ENCODE data around the gene SLC15A4.
A peak's percentile ranks its signal among the peaks of the same experiment; 100 is the strongest.

The SLC15A4 gene

DNA sequence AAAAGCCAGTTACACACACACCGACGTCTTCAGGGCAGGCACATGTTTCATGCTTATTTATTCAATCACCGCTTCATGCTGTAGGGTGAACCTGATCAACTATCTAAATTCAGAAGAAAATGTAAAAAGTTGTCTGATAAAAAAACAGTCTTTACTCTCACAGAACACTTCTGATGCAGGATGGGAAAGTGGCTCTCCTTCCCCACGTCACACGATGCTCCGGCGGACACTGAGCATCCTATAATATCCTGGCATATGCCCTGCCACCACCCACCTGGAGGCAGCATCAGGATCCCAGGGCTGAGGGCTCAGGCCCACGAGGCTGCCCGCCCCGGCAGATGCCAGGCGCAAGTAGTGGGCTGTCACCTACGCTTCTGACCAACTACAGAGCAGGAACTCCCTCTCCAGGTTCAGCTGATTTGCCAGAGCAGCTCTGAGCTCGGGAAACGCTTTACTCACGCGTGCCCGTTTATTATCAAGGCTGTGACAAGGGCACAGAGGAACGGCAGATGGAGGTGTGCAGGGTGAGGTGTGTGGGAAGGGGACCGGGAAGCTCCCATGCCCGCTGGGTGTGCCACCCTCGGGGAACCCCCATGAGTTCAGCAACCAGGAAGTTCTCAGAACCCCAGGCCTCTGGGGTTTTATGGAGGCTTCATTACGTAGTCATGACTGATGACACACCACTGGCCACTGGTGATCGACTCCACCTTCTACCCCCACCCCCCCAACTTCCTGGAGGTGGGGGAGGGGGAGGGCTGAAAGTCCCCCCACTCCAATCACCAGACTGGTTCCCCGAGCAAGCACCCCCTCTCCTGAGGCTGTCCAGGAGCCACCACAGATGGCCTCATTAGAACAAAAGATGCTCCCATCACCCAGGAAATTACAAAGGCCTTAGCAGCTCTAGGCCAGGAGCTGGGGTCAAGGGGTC lies 32.1 kb downstream of the SLC15A4 start:
- DNase-seq = peak; percentile 41

DNA sequence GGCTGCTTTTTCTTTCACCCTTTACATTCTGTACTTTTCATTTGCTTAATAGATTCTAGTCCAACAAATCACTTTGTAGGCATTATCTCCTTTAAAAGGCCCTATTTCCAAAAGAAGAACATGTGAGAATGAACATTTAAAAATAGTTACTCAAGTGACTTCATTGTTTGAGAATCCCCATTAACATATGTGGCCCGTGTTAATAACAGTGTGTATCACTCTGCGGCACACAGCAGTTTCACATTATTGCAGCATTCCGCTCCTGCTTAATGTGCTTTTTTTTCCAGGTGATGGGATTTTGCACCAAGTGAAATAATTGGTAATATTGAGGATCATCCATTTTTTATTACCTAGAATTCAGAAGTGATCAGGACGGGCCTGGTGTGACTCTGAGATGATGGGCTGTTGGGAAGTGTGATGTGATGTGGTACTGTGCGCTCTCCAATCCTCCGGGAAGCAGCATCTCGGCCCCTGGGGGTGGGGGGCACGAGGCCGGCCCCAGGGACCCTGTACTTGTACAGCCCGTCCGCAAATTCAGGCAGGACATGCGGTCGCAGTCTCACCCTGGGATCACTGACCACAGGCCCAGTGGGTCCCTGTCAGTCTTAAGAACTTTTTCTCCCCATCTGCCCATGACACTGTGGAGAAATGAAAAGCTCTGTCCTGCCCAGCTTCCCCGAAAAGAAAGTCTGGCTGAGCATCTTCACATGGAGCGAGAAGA lies 32.9 kb downstream of the SLC15A4 start:
- DNase-seq = no peak

DNA sequence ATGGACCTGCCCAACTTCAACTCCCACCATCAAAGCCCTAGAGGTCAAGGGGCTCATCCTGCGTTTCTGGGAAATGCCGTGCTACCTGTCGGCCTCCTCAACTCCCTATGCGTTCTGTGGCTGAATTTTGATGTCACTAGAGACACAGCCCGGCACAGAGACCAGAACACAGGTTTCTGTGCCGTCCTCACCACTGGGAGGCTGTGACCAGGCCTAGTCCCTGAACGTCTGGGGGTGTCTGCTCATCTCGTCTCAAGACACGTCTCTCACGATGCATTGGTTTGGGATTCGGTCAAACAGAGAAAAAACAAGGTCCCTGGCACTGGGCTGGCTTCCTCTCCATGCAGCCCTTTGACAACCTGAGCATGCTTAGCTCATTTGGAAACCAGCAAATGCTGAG lies 33.5 kb downstream of the SLC15A4 start:
- DNase-seq = no peak

DNA sequence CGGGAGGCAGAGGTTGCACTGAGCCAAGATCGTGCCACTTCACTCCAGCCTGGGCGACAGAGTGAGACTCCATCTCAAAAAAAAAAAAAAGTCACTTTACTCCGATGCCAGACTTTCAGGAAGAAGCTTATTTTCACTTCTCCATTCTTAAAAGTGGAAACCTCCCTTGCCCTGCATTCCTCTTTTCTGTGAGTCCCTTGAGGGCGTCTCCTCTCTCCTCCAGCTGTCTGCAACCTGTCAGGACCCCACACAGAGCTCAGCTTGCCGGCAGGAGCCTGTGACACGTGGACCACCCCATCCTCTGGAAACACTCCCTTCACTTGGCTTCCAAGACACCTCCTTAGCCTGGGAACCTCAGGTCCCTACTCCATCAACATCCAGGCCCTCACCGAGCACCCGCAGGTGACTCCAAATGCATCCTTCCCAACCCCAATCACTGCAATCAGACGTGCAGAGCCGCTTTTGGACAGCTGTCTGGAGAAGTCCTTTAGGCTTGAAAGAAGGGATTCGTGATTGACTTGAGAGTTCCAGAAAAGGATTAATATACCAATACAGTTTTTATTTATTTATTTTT lies 34.3 kb downstream of the SLC15A4 start:
- no peak for DNase-seq

DNA sequence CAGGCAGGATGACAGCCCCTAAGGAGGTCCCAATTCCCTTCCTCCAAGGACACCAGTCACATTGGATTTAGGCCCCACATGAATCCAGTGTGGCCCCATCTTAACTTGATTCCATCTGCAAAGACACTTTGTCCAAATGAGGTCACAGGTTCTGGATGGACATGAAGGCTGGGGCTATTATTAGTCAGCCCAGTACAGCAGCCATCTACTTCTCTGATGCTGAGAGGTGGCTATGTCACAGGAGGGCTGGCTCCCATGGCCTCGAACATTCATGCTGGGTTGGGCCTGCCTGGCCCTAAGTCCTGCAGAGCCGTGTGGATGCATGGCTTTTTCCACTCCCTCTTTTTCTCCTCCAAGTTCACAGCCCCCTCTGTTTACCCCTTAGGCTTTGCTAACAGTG lies 35.9 kb downstream of the SLC15A4 start:
- no peak for DNase-seq

DNA sequence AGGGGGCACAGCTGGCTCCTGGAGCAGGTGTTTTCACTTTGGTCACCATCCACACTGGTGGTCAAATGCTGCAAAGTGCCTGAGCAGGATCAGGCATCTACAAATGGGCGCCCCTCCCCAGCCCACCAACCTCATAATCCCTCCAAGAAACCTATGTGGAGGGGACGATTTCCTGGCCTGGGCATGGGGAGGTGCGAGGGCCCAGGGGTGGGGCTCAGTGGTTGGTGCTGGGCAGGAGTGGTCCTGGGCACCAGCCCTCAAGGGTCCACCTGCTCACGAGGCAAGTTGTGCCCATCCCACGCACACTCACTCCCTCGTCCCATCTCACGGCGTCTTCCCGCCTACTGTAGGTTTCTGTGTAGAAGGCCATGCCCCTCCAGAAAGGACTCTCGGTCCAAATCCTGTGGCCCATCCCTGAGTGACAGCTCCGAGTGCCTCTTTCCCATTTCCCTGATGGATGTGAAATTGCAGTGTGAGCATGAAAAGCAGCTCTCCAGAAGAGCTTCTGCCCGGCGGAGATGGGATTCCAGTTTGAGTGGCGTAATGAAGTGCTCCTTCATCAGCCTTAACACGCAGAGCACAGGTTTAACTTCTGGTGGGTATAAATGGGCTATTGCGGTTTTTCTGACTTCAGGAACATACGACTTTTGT lies 36.9 kb downstream of the SLC15A4 start:
- no peak for DNase-seq

DNA sequence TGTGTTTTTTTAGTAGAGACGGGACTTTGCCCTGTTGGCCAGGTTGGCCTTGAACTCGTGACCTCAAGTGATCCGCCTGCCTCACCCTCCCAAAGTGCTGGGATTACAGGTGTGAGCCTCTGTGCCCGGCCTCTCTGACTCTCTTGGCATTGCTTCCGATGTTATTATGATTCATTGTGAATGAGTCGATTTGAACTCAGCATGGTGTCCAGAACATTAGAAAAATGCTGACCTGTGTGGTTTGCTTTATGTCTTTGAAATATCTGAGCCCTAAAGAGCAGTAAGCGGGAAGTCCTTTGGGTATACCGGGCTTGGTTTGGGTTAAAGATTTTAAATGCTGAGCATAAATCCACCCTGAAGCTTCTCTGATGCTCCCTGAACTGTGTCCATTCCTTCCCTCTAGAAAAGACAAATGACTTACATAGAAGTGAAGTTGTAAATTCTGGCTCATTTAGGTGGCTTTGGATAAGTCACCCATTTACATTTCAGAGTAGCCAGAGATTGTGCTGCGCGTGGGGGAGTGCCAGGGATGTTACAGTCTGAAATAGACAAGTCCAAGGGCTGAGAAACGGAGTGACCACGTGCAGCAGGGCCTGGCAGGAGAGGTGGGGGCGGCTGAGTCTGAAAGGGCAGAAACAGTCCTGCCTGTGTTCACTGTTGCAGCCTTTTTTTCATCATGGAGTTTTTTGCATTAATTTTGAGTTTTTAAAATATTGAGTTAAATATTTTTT lies 39.6 kb downstream of the SLC15A4 start:
- DNase-seq = no peak

DNA sequence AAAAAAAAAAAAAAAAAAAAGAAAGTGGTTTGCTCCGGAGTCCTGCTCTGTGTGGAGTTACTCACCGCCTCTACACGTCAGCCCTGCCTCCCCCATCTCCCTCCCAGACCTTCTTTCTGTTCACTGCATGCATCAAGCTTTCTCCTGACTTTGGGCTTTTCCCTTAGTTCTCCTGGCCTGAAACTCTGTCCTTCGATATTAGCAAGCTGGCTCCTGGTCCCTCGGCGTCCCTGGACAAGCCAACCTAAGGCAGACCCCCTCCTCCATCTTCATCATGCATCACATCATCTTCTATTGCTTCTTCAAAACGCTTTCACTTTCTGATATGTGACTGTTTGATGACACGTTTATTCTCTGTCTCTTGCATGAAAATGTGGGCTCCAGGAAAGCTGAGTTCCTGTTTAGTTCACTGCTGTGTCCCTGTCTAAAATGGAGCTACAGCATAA lies 40.6 kb downstream of the SLC15A4 start:
- peak; percentile 33 for DNase-seq

DNA sequence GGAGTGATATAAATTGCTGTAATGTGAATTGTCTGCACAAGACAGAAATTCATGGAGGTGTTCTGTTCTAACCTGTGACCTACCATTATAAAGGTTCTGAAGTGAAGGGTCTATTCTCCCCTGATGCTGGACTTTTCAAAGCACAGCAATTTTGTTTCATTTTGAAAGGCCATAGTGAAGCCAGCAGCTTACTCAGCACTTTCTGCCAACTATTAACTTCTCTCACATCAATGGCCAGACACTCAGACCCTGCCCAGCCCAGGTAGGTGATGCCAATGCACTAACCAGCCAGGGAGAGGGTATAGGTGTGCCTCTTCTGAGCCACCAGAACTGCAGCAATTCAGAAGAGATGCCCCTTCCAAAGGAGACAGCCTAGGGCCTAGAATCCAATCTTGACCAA lies 43.9 kb downstream of the SLC15A4 start:
- DNase-seq = no peak

DNA sequence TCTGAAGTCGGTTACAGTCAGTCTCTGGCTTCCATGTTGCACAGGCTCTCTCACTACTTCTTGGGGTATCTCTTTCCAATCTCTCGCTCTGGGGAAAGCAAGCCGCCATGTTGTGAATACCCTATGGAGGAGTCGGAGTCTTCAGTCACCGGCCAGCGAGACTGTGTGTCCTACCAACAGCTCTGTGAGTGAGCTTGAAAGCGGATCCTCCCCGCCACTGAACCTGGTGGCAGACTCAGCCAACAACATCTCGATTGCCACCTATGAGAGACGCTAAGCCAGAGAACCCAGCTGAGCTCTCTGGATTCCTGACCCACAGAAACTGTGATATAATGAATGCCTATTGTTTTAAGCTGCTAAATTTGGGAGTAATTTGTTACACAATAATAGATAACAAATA lies 51.5 kb downstream of the SLC15A4 start:
- no peak for DNase-seq

DNA sequence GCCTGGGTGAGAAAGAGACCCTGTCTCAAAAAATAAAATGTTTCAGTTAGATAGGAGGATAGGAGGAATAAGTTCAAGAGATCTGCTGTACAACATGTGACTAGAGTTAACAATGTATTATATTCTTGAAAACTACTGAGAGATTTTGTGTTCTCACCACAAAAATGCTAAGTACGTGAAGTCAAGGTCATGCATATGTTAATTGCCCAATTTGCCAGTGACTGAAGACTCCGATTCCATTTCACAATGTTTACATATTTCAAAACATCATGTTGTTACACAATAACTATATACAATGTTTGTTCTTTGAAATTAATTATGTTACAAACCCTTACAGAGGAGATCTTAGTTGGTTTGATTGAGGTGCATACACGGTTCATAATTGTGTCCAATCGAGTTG lies 52.1 kb downstream of the SLC15A4 start:
- no peak for DNase-seq

DNA sequence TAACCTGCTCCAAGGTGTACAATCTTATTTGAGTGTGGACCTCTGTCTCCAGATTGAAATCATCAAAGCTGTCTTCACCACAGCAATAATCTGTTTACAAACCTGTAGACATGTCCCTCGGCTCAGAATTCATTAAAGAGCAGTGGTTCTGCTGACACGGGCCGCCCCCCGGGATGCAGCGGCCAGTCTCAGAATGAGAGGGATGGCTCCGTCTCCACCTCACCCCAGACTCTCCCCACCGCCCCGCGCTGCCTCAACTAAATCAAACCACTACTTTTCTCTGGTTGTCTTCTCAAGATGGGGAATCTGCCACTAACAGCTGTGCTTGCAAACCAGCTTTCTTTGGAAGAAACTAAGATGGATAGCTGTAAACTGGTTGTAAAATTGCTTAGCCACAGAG lies 56.2 kb downstream of the SLC15A4 start:
- no peak for DNase-seq

DNA sequence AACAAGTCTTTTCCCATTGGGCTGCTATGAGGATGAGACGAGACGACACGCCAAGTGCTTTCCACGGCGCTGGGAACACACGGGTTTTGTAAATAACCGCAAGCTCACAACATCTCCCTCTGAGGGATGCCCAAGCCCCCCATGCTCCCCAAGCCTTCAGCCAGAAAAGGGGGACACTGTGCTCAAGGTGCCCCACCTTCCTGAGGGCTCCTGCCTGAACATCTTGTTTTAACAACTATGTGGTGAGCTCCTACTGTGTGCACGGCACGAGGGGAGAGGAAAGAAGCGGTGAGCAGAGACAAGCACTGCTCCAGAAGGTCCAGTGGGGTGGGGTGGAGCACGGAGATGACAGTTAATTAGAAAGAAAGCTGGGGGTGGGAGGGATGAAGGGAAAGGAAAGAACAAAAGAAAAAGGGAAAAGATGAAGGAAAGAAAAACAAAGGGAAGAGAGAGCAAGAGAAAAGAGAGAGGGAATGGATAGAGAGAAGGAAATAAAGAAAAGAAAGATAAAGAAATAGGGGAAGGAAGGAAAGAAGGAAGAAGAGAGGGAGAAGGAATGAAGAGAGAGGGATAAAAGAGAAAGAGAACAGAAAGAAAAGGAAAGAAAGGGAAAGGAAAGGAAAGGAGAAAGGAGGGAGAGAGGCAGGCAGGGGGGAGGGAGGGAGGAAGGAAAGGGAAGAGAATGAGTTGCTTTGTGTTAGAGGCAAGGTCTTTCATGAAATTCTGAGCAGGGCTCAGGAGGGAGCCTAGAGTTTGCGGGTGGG lies 56.8 kb downstream of the SLC15A4 start:
- DNase-seq = no peak

DNA sequence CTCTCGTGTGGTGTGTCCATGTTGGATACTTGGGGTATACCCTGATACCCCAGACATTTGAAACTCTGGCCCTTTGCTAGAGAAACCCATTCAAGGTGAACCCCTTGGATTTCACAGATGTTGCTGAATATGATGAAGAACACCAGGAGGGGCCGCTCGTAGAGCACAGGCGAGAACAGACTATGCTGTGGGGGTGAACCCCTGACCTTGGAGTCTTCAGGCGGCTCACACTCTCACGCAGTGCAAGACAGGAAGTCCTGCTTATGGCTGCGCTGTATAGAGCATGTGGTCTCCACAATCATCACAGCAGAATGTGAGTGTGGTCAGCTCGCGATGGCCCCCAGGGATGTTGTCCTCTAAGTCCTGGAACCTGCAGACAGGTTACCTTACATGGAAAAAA lies 60.4 kb downstream of the SLC15A4 start:
- DNase-seq = peak; percentile 40

DNA sequence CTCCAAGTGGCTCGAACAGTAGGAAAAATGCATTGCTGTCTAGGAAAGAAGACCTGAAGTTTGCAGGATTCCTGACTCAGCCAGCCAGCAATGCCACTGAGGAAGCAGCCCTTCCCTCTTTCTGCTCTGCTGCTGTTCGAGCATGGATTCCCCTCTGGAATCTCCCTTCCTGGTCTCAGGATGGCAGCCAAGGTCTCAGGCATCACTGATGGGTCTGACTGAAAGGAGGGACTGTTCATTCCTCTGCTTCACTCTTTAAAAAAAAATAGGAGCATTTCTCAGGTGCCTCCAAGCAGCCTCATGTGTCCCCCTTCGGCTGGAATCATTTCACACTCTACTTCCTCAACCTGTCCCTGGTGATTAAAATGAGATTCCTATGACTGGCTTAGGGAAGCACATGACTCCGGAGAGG lies 62.4 kb downstream of the SLC15A4 start:
- DNase-seq = no peak

DNA sequence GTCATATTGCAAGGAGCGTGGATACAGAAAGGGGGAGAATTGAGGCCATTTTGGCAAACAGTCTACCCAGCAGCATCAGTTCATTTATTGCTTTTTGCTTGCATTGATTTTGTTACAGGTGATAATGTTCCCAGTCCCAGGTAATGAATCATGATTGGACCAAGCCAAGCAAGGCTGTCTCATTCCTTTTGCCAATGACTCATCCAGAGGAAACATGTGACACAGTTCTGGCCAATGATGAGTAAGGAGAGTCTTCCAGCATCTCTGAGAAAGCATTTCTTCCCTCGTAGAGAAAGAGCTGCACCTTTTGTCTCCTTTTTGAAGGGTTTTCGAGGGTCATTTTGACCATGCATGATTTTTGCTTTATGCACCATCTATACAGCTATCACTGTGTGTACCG lies 68.2 kb downstream of the SLC15A4 start:
- DNase-seq = no peak

DNA sequence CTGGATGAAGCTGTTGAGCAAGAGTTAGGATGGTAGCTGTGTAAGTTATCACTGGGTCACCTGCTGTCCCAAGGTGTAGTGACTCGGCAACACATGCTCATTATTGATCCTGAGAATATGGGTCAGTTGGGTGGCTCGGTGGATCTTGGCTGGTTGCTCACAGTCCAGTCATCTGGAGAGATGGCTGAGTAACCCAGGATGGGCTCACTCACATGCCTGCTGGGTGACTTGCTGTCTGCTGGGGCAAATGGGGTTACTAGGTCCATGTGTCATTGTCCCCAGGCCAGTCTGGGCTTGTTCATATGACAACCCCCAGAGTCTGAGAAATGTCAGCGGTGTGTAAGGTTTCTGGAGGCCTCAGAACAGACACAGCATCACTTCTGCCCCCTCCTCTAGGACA lies 69.5 kb downstream of the SLC15A4 start:
- DNase-seq = no peak

DNA sequence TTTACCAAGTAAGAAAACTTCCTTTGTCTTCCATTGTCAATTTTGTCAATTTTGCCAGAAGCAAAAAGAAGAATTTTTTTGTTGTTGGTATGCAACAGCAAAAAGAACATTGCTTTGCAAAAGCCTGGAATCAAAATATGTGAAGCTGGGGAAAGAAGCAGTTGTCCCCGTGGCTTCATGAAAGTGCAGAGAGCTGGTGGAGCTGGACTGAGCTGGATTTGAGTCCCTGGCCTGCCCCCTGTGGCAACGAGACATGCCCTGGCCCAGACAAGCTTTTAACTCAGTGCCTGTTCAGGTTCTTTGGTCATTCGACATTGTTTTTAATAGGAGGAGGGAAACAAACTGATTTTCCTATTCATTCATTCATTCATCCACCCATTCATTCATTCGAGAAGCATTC lies 70.3 kb downstream of the SLC15A4 start:
- no peak for DNase-seq

DNA sequence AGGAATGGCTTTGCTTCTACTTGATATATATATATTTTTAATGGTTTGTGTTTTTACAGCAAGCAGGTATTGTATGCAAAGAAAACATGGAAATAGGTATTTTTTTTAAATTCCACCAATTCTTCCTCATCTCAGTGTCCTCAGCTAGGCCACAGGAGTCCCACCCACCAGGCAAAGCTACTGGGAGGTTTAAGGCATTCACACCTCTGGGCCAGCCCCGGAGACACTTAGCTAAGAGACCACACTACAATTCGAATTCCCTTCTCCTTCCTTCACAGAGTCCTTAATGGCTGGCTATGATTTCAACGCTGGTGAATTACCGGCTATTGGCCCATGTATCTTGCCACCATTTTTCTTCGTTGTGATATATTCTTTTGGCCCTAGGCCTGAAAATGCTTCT lies 71.4 kb downstream of the SLC15A4 start:
- no peak for DNase-seq

DNA sequence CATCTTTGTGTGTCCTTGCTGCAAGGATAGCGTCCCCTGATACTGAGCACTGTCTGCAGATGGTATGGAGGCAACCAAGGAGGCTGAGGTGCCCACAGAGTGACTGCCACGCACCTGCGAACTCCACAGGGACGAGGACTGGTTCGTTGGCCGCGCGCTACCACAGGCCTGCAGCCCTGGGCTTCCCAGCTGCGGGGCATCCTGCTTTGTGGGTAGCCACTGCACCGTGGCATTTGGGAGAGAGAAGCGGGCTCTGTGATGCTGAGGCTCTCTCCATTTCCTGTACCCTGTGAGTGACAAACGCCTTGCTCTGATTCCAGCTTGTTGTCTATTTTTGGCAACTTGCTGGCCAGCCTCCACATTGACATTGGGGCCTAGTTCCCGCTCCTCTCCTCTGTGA lies 76.3 kb downstream of the SLC15A4 start:
- DNase-seq = no peak

DNA sequence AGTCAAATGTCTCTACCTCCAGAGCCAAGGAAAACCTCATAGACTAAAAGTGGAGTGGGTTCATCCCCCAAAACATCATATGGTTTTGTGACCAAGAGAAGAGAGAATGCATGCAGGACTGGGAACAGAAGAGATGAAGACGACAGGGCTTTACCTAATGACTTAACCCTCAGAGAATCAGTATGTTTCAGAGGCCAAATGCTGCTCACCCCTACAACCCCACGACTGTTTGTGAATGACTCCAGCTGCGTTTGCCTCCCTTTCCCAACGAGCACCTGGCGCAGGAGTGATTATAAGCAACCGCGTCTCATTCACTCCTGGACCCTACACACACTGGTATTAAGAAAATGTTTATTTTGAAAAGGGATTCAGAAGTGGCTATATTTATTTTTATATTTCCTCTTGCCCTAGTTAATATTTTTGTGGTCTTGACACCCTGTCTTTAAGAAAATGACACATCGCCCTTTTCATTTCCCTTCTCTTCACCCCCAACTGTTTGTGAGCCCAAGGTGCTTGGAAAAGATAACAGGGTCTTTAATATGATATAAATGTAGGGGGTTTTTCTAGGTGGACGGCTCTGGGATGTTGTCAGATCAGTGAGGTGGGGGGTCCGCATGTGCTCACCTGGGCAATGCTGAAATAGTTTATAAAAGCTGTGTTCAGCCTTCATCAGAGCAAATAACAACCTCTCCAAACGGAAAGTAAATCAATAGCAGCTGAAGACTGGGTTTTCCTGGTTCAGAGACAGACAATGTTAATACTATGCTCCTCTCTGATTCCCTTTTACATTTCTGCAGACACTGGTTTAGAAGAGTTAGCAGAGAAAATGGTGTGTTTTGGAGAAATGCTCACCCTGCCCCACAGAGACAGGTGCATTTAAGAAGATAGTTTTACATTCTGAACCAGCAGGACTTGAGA lies 77.7 kb downstream of the SLC15A4 start:
- DNase-seq = peak; percentile 21
